Heart left ventricle (tissue), 16 donors: ENCODE measurements around the gene NFATC2. TPM values are rescaled to one million over a fixed set of nuclear protein-coding genes. Genes with fewer than 3 reads are reported as not detected.
"Not testable (repeated sequence)": the region's sequence is repeated elsewhere in the genome, so short reads cannot be mapped to it uniquely, and the experiment has no call there.

Source experiments
- ATAC-seq, 4 donors: fragments of 200-7000 bp; cut with Tn5 transposase; one replicate each; pipeline ENCODE4 v1.9.1; 2020 to 2022; ENCODE audit warnings: moderate library complexity in 4 of 4, mild to moderate bottlenecking in 3 of 4, moderate number of reproducible peaks in 1 of 4
- DNase-seq, 5 donors: peaks; one replicate each; pipeline ENCODE4 v3.0.0-alpha.2; 2020
- H3K27ac ChIP-seq, 12 donors: fragments of 200-600 bp; sonication (generic) in 4 of 12; one replicate each; pipeline versions ENCODE4 v1.5.0 to v1.8.0; 2016 to 2022; ENCODE audit warnings: mild to moderate bottlenecking in 2 of 12
- H3K27me3 ChIP-seq, 9 donors: fragments of 200-600 bp; sonication (generic) in 2 of 9; one replicate each; pipeline versions ENCODE4 v1.5.1 to v1.8.0; 2016 to 2022; ENCODE audit warnings: mild to moderate bottlenecking in 3 of 9
- H3K36me3 ChIP-seq, 9 donors: fragments of 200-600 bp; sonication (generic) in 2 of 9; one replicate each; pipeline versions ENCODE4 v1.5.0 to v1.8.0; 2018 to 2022; ENCODE audit warnings: mild to moderate bottlenecking in 2 of 9
- H3K4me1 ChIP-seq, 12 donors: fragments of 200-600 bp; sonication (generic) in 4 of 12; one replicate each; pipeline versions ENCODE4 v1.5.0 to v1.8.0; 2016 to 2022; ENCODE audit warnings: mild to moderate bottlenecking in 3 of 12
- H3K4me3 ChIP-seq, 12 donors: fragments of 200-600 bp; sonication (generic) in 4 of 12; one replicate each; pipeline versions ENCODE4 v1.5.0 to v1.8.0; 2017 to 2022; ENCODE audit warnings: mild to moderate bottlenecking in 9 of 12, moderate library complexity in 4 of 12
- H3K9me3 ChIP-seq, 12 donors: fragments of 200-600 bp; sonication (generic) in 4 of 12; one replicate each; pipeline versions ENCODE4 v1.5.0 to v1.8.0; 2016 to 2022; ENCODE audit warnings: mild to moderate bottlenecking in 1 of 12
- POLR2A ChIP-seq, 2 donors: fragments of 450-650 bp; IDR thresholded peaks; one replicate each; pipeline ENCODE4 v1.6.1; 2017; ENCODE audit warnings: antibody characterized with exemption in 2 of 2, mild to moderate bottlenecking in 2 of 2, moderate library complexity in 2 of 2
- WGBS, 4 donors: extraction: QIAGEN DNeasy Blood & Tissue Kit in 2 of 4; methylation state at CpG; one replicate each; pipeline versions ENCODE4 v1.1.5 to v1.1.7; 2013 to 2018; 5-methylcytosine and 5-hydroxymethylcytosine counted together
- intact Hi-C, 10 donors: fragments of 100-400 bp; cut with DNase I; formaldehyde crosslinking; loops; one replicate each; pipeline versions ENCODE4 v1.11.1 to v1.14.2; 2022
- polyA plus RNA-seq, 2 donors: library from polyadenylated mRNA; stranded (reverse); fragments of 200-250 nt; gene quantifications; one replicate each; pipeline ENCODE4 v1.2.3, GENCODE V29; 2013
- total RNA-seq, 9 donors: library from RNA; depleted of rRNA in 2 of 9; stranded (reverse); fragments of >200 nt in 2 of 9; fragmentation: NEBNext Ultra II Directional in 3 of 9; extraction: Animal tissue kit (Norgen Biotek cat#: 25700) in 3 of 9; gene quantifications; one replicate each; pipeline versions ENCODE4 v1.1.0 to v1.2.4, GENCODE V29; 2016 to 2023
- TF ChIP-seq, protein P1 (sequence below), 12 donors: fragments of 200-600 bp; sonication (generic) in 4 of 12; IDR thresholded peaks; one replicate each; pipeline versions ENCODE4 v1.5.0 to v1.8.0; 2018 to 2022; ENCODE audit warnings: antibody characterized with exemption in 12 of 12, mild to moderate bottlenecking in 5 of 12
- donor health status: ischemic (EF 13 %, LVEDD 7.1; RV severe dilation, severe dysfunction).
- donor health status: healthy with polysubstance abuse.
- donor health status: DM: no; HTN: yes; CAD: no.
- donor health status: DM: no; HTN: no; CAD: no.
- donor health status: ischemic (EF 25% LVEDD 6.9; RV normal size, moderate dysfunction).
- donor health status: ischemic (EF 25% LVEDD 5.7; RV mildly dilated, moderate dysfunction).
- donor health status: healthy.
- donor health status: DM: yes; HTN: yes; CAD: no.
- donor health status: ischemic (EF 35%, LVEDD 5.7; RV mildly dilated, moderate dysfunction).
- donor health status: nonischemic (EF 11% LVEDD 7.7; RV severe dilation, severe dysfunction).
- donor health status: DM: yes; HTN: yes; CAD: no.
- donor health status: PGD.
- donor health status: ischemic (EF 29% LVEDD 5.4; RV normal size, mild dysfunction).
- donor health status: nonischemic (EF 23%, LVEDD 6.1; RV moderate dilation, normal function).

The NFATC2 gene
- total and polyA plus RNA-seq, 11 donors, result 0.76 to 7.6 (median 3.2) TPM

DNA sequence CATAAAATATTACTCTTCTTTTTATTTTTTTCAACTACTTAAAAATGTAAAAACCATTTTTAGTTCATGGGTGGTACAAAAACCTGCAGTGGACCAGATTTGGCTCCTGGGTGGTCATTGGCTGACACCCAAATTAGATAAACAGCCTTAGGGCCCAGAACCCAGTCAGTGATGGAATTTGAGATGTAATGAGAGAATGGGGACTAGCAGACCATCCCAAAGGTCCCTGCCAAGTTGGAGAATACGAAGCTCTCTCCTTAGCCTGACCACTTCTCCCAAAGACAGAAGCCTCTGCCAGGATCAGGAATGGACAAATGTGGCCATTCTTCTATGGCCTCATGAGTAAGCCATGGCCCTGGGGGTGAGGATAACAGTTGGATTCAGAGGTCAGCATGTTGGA, 194.7 kb downstream of the NFATC2 start:
- Histone ChIP-seq H3K27me3 (peaks cover 0 to 4% (median 0%) of the 10 kb centered on the region in 9 donors), H3K9me3 (no peaks in the 10 kb centered on the region), H3K36me3 (no peaks in the 10 kb centered on the region), H3K27ac (no peak overlapping the region), H3K4me1 (no peaks in the 10 kb centered on the region), H3K4me3 (no peak overlapping the region)
- TF ChIP-seq, protein P1, sequence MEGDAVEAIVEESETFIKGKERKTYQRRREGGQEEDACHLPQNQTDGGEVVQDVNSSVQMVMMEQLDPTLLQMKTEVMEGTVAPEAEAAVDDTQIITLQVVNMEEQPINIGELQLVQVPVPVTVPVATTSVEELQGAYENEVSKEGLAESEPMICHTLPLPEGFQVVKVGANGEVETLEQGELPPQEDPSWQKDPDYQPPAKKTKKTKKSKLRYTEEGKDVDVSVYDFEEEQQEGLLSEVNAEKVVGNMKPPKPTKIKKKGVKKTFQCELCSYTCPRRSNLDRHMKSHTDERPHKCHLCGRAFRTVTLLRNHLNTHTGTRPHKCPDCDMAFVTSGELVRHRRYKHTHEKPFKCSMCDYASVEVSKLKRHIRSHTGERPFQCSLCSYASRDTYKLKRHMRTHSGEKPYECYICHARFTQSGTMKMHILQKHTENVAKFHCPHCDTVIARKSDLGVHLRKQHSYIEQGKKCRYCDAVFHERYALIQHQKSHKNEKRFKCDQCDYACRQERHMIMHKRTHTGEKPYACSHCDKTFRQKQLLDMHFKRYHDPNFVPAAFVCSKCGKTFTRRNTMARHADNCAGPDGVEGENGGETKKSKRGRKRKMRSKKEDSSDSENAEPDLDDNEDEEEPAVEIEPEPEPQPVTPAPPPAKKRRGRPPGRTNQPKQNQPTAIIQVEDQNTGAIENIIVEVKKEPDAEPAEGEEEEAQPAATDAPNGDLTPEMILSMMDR (IDR thresholded peaks at IDR 0.05), result no peak
- intact Hi-C loops, result no loop called here
- ATAC-seq (no peak), DNase-seq (no peak)
- WGBS, 4 donors, result 57 to 87% (median 75%) methylated on average over 1 of the region's 1 CpG

DNA sequence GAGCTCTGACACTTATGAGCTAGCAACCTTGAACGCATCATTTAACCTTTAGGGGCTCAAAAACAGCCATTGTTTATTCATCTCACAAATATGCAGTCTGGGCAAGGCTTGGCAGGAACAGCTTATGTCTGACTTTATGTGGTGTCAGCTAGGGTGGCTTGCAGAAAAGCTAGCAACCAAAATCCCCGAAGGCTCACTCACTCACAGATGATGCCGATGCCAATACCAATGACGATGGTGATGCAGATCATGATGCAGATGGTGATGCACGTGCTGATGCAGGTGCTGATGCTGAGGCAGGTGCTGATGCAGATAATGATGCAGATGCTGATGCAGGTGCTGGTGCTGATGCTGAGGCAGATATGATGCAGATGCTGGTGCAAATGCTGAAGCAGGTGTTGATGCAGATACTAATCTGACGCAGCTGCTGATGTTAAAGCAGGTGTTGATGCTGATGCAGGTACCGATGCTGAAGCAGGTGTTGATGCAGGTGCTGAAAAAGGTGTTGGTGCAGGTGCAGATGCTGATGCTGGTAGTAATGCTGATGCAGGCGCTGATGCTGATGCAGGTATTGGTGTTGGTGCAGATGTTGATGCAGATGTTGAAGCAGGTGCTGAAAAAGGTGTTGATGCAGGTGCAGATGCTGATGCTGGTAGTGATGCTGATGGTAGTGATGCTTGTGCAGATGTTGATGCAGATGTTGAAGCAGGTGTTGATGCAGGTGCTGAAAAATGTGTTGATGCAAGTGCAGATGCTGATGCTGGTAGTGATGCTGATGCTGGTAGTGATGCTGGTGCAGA, 195.6 kb downstream of the NFATC2 start:
- Histone ChIP-seq H3K27me3 (peaks cover 0 to 4% (median 0%) of the 10 kb centered on the region in 9 donors), H3K4me1 (no peaks in the 10 kb centered on the region), H3K36me3 (no peaks in the 10 kb centered on the region), H3K9me3 (no peaks in the 10 kb centered on the region), H3K4me3 (no peak overlapping the region), H3K27ac (no peak overlapping the region)
- WGBS, 4 donors, result 87 to 88% (median 87%) methylated on average over 8 of the region's 8 CpGs
- intact Hi-C loops, result no loop called here
- DNase-seq, result no peak
- no peak for ATAC-seq
- TF ChIP-seq, protein P1 (IDR thresholded peaks at IDR 0.05), result no peak
- no peak for TF ChIP-seq POLR2A (IDR thresholded peaks at IDR 0.05)

DNA sequence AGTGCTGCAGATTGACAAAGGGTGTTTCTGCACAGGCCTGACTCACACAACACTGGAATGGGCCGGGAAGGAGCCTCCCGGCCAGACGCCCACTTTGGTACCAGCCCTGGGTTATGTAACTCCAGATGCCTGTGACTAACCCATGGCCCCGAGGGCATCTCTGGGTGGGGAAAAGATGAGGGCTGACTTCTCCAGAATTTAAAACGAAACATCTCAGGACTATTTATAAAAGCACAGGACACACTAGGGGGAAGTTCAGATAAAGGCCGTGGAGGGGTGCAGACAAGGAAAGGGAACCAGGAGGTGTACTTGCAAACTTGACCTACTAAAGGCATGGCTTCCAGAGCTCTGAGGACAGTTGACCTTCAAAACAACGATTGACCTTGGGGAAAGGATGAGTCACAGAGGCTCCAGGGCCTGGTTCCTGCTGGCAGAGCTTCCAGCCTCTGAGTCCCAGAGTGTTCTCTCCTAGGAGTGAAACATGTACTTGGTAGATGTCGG, 196.9 kb downstream of the NFATC2 start:
- no peaks in the 10 kb centered on the region for H3K36me3 ChIP-seq
- intact Hi-C loops, result no loop called here
- no peak overlapping the region for H3K27ac ChIP-seq
- no peaks in the 10 kb centered on the region for H3K9me3 ChIP-seq
- DNase-seq, result no peak
- TF ChIP-seq, protein P1 (IDR thresholded peaks at IDR 0.05), result no peak
- no peak for TF ChIP-seq POLR2A (IDR thresholded peaks at IDR 0.05)
- H3K27me3 ChIP-seq, result peaks cover 0 to 4% (median 0%) of the 10 kb centered on the region in 9 donors
- ATAC-seq, result peak in 1 of 4 donors; percentile 55
- no peaks in the 10 kb centered on the region for H3K4me1 ChIP-seq
- WGBS, 4 donors, result 57 to 72% (median 67%) methylated on average over 8 of the region's 8 CpGs
- H3K4me3 ChIP-seq, result no peak overlapping the region

DNA sequence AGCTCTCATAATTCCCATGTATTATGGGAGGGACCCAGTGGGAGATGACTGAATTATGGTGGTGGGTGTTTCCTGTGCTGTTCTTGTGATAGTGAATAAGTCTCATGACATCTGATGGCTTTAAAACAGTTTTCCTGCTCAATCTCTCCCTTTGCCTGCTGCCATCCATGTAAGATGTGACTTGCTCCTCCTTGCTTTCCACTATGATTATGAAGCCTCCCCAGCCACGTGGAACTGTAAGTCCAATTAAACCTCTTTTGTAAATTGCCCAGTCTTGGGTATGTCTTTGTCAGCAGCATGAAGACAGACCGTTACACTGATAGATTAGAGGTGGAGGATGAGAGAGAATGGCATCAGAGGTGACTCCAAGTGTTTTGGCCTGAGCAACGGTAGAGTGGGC, 198.7 kb downstream of the NFATC2 start:
- 75 to 79% (median 76%) methylated on average over 3 of the region's 3 CpGs for WGBS, 4 donors
- peaks cover 0 to 10% (median 0%) of the 10 kb centered on the region in 12 donors for H3K4me1 ChIP-seq
- intact Hi-C loops, result not testable (repeated sequence)

More for the DNA sequence above, 198.7 kb downstream of the NFATC2 start:
- H3K4me3 ChIP-seq, H3K9me3 ChIP-seq, H3K27ac ChIP-seq, H3K27me3 ChIP-seq, ATAC-seq, H3K36me3 ChIP-seq, DNase-seq: not testable (repeated sequence)
